ENCODE measurements around the gene SCARF2.

DNA sequence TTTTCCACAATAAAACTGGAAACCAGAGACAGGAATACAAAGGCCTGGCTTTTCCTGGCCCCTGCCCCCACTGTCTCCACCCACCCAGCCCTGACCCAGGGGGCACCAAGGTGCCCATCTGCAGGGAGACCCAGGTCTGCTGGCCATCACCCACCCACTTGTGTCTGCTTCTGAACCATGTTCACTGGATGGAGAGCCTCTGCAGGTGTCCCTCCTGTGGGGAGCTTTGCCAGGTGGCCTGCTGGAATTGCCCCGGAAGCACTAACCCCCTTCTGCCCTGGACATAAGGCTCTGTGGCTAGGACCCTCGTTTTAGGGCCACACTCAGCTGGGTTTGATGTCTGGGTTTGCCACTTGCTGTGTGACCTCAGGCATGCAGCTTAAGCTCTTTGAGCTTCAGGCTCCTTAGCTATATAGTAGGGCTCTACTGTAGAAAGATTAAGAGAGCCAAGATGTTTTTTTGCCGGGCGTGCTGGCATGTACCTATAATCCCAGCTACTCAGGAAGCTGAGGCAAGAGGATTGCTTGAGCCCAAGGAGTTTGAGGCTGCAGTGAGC lies 3.9 kb downstream of the SCARF2 start:
- TF ChIP-seq, protein P1, sequence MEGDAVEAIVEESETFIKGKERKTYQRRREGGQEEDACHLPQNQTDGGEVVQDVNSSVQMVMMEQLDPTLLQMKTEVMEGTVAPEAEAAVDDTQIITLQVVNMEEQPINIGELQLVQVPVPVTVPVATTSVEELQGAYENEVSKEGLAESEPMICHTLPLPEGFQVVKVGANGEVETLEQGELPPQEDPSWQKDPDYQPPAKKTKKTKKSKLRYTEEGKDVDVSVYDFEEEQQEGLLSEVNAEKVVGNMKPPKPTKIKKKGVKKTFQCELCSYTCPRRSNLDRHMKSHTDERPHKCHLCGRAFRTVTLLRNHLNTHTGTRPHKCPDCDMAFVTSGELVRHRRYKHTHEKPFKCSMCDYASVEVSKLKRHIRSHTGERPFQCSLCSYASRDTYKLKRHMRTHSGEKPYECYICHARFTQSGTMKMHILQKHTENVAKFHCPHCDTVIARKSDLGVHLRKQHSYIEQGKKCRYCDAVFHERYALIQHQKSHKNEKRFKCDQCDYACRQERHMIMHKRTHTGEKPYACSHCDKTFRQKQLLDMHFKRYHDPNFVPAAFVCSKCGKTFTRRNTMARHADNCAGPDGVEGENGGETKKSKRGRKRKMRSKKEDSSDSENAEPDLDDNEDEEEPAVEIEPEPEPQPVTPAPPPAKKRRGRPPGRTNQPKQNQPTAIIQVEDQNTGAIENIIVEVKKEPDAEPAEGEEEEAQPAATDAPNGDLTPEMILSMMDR (IDR thresholded peaks at IDR 0.05; ENCODE audit: low read length) = no peak
- TF ChIP-seq EZH2 (IDR thresholded peaks at IDR 0.05; ENCODE audit: borderline replicate concordance, low read length) = no peak
